Measurements from ENCODE around the gene ACMSD. TPM values are rescaled to one million over a fixed set of nuclear protein-coding genes. Genes with fewer than 3 reads are reported as not detected.

ACMSD gene
- total and polyA plus RNA-seq, 10 of the 15 experiments (the other 5 are each of a cell fraction or from before 2014, with no cell fraction given): 0.08 TPM; not detected in 9

DNA sequence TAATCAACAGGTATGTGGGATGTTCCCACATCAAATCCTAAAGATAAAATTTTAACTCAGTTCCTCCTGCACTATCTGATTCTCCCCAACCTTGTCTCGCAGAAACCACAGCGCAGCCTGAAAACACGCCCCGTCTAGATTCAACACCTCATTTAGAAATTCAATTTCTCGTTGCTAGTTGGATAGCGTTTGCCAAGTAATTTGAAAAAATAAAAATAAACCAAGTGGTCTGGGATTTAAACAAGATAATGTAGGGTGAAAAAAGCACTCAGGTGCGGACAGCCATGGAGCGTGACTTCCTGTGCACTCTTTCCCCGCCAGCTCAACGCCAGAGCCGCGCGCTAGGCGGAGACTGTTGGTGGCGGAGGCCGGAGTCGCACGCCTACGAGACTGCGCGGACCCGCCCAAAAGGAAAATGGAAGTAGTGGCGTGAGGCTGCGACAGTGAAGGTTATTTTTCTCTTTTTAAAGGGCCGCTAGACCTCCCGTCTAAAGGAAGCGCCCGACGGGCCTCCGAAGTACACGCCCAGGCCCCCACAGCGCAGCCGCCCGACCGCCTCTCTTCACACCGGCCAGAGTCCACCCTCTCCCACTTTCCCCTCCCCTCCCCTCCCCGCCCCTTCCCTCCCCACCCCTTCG is 79.6 kb downstream of the ACMSD start (continued):
- TF ChIP-seq, protein P1, sequence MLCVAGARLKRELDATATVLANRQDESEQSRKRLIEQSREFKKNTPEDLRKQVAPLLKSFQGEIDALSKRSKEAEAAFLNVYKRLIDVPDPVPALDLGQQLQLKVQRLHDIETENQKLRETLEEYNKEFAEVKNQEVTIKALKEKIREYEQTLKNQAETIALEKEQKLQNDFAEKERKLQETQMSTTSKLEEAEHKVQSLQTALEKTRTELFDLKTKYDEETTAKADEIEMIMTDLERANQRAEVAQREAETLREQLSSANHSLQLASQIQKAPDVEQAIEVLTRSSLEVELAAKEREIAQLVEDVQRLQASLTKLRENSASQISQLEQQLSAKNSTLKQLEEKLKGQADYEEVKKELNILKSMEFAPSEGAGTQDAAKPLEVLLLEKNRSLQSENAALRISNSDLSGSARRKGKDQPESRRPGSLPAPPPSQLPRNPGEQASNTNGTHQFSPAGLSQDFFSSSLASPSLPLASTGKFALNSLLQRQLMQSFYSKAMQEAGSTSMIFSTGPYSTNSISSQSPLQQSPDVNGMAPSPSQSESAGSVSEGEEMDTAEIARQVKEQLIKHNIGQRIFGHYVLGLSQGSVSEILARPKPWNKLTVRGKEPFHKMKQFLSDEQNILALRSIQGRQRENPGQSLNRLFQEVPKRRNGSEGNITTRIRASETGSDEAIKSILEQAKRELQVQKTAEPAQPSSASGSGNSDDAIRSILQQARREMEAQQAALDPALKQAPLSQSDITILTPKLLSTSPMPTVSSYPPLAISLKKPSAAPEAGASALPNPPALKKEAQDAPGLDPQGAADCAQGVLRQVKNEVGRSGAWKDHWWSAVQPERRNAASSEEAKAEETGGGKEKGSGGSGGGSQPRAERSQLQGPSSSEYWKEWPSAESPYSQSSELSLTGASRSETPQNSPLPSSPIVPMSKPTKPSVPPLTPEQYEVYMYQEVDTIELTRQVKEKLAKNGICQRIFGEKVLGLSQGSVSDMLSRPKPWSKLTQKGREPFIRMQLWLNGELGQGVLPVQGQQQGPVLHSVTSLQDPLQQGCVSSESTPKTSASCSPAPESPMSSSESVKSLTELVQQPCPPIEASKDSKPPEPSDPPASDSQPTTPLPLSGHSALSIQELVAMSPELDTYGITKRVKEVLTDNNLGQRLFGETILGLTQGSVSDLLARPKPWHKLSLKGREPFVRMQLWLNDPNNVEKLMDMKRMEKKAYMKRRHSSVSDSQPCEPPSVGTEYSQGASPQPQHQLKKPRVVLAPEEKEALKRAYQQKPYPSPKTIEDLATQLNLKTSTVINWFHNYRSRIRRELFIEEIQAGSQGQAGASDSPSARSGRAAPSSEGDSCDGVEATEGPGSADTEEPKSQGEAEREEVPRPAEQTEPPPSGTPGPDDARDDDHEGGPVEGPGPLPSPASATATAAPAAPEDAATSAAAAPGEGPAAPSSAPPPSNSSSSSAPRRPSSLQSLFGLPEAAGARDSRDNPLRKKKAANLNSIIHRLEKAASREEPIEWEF (IDR thresholded peaks at IDR 0.05; ENCODE audit: insufficient replicate concordance, low read depth, low read length): no peak
- TF ChIP-seq RUNX3 (IDR thresholded peaks at IDR 0.05; ENCODE audit: low read length): peak; percentile 71
- TF ChIP-seq, protein P2, sequence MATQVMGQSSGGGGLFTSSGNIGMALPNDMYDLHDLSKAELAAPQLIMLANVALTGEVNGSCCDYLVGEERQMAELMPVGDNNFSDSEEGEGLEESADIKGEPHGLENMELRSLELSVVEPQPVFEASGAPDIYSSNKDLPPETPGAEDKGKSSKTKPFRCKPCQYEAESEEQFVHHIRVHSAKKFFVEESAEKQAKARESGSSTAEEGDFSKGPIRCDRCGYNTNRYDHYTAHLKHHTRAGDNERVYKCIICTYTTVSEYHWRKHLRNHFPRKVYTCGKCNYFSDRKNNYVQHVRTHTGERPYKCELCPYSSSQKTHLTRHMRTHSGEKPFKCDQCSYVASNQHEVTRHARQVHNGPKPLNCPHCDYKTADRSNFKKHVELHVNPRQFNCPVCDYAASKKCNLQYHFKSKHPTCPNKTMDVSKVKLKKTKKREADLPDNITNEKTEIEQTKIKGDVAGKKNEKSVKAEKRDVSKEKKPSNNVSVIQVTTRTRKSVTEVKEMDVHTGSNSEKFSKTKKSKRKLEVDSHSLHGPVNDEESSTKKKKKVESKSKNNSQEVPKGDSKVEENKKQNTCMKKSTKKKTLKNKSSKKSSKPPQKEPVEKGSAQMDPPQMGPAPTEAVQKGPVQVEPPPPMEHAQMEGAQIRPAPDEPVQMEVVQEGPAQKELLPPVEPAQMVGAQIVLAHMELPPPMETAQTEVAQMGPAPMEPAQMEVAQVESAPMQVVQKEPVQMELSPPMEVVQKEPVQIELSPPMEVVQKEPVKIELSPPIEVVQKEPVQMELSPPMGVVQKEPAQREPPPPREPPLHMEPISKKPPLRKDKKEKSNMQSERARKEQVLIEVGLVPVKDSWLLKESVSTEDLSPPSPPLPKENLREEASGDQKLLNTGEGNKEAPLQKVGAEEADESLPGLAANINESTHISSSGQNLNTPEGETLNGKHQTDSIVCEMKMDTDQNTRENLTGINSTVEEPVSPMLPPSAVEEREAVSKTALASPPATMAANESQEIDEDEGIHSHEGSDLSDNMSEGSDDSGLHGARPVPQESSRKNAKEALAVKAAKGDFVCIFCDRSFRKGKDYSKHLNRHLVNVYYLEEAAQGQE (IDR thresholded peaks at IDR 0.05; ENCODE audit: low read depth, low read length): 0 out of 2 replicates have a peak, but pooled peaks have one; percentile 29
- TF ChIP-seq SREBF1 (IDR thresholded peaks at IDR 0.05; ENCODE audit: low read length): peak; percentile 44; the same call in 1 of the 2 replicates
- TF ChIP-seq KLF5 (IDR thresholded peaks at IDR 0.05; ENCODE audit: partially characterized antibody): no peak
- TF ChIP-seq, protein P3, sequence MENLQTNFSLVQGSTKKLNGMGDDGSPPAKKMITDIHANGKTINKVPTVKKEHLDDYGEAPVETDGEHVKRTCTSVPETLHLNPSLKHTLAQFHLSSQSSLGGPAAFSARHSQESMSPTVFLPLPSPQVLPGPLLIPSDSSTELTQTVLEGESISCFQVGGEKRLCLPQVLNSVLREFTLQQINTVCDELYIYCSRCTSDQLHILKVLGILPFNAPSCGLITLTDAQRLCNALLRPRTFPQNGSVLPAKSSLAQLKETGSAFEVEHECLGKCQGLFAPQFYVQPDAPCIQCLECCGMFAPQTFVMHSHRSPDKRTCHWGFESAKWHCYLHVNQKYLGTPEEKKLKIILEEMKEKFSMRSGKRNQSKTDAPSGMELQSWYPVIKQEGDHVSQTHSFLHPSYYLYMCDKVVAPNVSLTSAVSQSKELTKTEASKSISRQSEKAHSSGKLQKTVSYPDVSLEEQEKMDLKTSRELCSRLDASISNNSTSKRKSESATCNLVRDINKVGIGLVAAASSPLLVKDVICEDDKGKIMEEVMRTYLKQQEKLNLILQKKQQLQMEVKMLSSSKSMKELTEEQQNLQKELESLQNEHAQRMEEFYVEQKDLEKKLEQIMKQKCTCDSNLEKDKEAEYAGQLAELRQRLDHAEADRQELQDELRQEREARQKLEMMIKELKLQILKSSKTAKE (IDR thresholded peaks at IDR 0.05; ENCODE audit: low read depth, poor library complexity, severe bottlenecking): peak; percentile 74
- TF ChIP-seq SUZ12 (IDR thresholded peaks at IDR 0.05; ENCODE audit: unreplicated experiment): no peak
- TF ChIP-seq, protein P4, sequence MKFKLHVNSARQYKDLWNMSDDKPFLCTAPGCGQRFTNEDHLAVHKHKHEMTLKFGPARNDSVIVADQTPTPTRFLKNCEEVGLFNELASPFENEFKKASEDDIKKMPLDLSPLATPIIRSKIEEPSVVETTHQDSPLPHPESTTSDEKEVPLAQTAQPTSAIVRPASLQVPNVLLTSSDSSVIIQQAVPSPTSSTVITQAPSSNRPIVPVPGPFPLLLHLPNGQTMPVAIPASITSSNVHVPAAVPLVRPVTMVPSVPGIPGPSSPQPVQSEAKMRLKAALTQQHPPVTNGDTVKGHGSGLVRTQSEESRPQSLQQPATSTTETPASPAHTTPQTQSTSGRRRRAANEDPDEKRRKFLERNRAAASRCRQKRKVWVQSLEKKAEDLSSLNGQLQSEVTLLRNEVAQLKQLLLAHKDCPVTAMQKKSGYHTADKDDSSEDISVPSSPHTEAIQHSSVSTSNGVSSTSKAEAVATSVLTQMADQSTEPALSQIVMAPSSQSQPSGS (IDR thresholded peaks at IDR 0.05; ENCODE audit: low read length): no peak
- peak; percentile 53; the same call in 1 of the 2 replicates for TF ChIP-seq SMAD5 (IDR thresholded peaks at IDR 0.05; ENCODE audit: low read depth)
- peak; percentile 45; the same call in 1 of the 2 replicates for TF ChIP-seq NFIC (IDR thresholded peaks at IDR 0.05; ENCODE audit: low read depth, low read length)
- TF ChIP-seq HCFC1 (IDR thresholded peaks at IDR 0.05; ENCODE audit: low read length): no peak
- no peak; the same call in 1 of the 2 replicates for TF ChIP-seq MXI1 (IDR thresholded peaks at IDR 0.05; ENCODE audit: low read depth, low read length)
- TF ChIP-seq, protein P5, sequence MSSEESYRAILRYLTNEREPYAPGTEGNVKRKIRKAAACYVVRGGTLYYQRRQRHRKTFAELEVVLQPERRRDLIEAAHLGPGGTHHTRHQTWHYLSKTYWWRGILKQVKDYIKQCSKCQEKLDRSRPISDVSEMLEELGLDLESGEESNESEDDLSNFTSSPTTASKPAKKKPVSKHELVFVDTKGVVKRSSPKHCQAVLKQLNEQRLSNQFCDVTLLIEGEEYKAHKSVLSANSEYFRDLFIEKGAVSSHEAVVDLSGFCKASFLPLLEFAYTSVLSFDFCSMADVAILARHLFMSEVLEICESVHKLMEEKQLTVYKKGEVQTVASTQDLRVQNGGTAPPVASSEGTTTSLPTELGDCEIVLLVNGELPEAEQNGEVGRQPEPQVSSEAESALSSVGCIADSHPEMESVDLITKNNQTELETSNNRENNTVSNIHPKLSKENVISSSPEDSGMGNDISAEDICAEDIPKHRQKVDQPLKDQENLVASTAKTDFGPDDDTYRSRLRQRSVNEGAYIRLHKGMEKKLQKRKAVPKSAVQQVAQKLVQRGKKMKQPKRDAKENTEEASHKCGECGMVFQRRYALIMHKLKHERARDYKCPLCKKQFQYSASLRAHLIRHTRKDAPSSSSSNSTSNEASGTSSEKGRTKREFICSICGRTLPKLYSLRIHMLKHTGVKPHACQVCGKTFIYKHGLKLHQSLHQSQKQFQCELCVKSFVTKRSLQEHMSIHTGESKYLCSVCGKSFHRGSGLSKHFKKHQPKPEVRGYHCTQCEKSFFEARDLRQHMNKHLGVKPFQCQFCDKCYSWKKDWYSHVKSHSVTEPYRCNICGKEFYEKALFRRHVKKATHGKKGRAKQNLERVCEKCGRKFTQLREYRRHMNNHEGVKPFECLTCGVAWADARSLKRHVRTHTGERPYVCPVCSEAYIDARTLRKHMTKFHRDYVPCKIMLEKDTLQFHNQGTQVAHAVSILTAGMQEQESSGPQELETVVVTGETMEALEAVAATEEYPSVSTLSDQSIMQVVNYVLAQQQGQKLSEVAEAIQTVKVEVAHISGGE (CRISPR knock-in tag; IDR thresholded peaks at IDR 0.05): no peak

Data from GM12878 (cell line).